GM12873 (cell line): ENCODE measurements around the gene DNAL1.

Source experiments
- TF ChIP-seq, protein P1 (sequence below): IDR thresholded peaks from 2 replicates; pipeline ENCODE4 v1.5.1; 2012; ENCODE audit warnings: low read depth, mild to moderate bottlenecking, moderate library complexity, low read length, control low read depth; ENCODE audit not compliant: insufficient read depth; ENCODE audit errors: missing control alignments

DNAL1 gene

DNA sequence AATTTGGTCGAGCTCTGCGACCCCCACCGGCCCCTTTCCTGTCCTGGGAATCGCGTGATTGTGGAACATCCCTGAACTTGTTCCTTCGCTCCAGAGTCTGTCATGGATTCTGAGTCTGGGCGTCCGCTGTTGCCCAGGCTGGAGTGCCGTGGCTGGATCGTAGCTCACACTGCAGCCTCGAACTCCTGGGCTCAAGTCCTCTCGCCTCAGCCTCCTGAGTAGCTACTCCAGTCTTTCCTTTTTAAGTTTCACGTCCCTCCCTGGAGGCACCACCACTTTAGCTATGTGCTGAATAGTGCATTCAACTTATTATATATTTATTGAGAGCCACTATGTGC is 31.8 kb upstream of the DNAL1 start:
- TF ChIP-seq, protein P1, sequence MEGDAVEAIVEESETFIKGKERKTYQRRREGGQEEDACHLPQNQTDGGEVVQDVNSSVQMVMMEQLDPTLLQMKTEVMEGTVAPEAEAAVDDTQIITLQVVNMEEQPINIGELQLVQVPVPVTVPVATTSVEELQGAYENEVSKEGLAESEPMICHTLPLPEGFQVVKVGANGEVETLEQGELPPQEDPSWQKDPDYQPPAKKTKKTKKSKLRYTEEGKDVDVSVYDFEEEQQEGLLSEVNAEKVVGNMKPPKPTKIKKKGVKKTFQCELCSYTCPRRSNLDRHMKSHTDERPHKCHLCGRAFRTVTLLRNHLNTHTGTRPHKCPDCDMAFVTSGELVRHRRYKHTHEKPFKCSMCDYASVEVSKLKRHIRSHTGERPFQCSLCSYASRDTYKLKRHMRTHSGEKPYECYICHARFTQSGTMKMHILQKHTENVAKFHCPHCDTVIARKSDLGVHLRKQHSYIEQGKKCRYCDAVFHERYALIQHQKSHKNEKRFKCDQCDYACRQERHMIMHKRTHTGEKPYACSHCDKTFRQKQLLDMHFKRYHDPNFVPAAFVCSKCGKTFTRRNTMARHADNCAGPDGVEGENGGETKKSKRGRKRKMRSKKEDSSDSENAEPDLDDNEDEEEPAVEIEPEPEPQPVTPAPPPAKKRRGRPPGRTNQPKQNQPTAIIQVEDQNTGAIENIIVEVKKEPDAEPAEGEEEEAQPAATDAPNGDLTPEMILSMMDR, result no peak

DNA sequence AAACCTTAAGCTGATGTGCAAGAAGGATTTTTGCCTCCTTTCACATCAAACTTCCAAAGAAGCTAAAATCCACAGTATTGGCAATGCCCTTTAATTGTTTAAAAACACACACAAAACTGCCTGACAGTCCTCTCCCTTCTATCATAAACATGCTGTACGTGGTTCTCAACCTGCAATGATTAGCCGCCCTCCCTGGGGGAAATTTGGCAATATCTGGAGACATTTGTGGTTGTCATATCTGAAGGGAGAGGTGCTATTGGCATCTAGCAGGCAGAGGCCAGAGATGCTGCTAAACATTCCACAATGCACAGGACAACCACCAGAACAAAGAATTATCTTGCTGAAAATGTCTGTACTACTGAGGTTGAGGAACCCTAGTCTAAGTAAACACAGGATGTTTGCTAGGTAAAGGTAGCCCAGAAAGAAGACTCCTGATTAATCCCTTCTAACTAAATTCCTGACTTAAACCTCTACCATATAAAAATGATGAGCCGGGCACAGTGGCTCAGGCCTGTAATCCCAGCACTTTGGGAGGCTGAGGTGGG is 31.3 kb upstream of the DNAL1 start:
- TF ChIP-seq, protein P1, result no peak

DNA sequence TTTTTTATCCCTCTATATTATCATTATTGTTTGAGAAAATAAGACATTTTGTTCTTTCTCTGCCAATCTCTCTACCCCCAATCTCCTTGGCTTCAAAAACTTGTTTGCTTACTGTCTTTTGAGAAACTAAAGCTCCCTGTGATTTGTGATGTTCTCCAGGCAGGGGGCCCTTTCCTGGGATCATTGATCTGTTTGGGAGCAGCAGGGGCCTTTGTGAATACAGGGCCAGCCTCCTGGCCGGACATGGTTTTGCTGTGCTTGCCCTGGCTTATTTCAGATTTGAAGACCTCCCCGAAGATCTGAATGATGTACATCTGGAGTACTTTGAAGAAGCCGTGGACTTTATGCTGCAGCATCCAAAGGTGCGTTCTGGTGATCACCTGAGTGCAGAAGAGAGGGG is 28.0 kb upstream of the DNAL1 start:
- TF ChIP-seq, protein P1, result no peak

DNA sequence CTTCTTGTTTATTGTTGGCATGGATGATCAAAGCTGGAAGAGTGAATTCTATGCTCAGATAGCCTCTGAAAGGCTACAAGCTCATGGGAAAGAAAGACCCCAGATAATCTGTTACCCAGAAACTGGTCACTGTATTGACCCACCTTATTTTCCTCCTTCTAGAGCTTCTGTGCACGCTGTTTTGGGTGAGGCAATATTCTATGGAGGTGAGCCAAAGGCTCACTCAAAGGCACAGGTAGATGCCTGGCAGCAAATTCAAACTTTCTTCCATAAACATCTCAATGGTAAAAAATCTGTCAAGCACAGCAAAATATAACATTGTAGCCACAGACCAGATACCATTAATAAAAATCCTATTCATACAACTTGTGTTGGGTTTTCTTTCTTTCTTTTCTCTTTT is 25.3 kb upstream of the DNAL1 start:
- TF ChIP-seq, protein P1, result no peak

DNA sequence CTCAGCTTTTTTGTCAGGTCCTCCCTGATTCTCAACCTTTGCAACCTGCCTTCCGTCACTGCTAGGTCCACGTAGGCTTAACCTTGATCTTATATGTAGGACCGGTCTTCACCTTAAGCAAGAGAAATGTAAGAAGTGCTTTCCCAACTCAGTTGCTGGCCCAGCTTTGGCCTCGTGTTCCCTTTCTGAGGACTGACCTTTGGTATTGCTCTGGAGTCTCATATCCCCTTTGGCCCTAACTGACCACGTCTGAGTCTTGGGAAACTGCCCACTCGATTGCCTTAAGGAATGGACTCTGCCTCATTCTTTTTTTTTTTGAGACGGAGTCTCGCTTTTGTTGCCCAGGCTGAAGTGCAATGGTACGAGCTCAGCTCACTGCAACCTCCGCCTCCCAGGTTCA is 24.5 kb upstream of the DNAL1 start:
- TF ChIP-seq, protein P1, result no peak

DNA sequence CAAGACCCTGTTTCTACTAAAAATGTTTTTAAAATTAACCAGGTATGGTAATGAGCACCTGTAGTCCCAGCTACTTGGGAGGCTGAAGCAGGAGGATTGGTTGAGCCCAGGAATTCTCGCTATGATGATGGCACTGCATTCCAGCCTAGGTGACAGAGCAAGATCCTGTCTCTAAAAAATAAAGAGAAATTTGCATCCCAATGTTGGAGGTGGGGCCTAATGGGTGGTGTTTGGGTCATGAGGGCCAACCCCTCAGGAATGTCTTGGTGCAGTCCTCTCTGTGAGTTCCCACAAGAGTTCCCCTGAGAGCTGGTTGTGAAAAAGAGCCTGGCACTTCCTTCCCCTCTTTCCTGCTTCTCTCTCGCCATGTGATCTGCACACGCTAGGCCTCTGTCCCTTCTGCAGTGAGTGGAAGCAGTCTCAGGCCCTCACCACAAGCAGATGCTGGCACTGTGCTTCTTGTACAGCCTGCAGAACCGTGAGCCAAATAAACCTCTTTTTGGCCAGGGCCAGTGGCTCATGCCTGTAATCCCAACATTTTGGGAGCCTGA is 21.2 kb upstream of the DNAL1 start:
- TF ChIP-seq, protein P1, result no peak

DNA sequence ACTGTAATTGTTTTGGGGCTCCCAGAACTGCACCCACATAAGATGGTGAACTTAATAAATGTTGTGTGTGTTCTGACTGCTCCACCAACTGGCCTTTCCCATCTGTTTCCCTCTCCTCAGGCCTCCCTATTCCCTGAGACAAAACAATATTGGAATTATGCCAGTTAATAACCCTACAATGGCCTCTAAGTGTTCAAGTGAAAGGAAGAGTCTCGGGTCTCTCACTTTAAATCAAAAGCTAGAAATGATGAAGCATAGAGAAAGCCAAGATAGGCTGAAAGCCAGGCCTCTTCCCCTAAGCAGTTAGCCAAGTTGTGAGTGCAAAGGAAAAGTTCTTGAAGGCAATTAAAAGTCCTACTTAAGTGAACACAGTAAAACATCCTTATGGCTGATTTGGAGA is 19.1 kb upstream of the DNAL1 start:
- TF ChIP-seq, protein P1, result no peak
